ENCODE data around the gene MED14.

The MED14 gene

GRCh38 chrX:40729598-40730584 lies 5.5 kb downstream of the MED14 start:
- FAIRE-seq = no peak

- FAIRE-seq = no peak
These were observed 7.6 kb downstream of the MED14 start for GRCh38 chrX:40727581-40728252.

GRCh38 chrX:40727093-40727492 lies 8.2 kb downstream of the MED14 start:
- FAIRE-seq = no peak

GRCh38 chrX:40722930-40723329 lies 12.4 kb downstream of the MED14 start:
- FAIRE-seq = no peak

- no peak for FAIRE-seq
These were observed 13.7 kb downstream of the MED14 start for GRCh38 chrX:40721489-40722106.

- no peak for FAIRE-seq
These were observed 14.6 kb downstream of the MED14 start for GRCh38 chrX:40720792-40721191.

GRCh38 chrX:40720339-40720738 lies 15.0 kb downstream of the MED14 start:
- FAIRE-seq = no peak

- FAIRE-seq = no peak
These were observed 15.6 kb downstream of the MED14 start for GRCh38 chrX:40719731-40720130.

- FAIRE-seq = no peak
These were observed 16.1 kb downstream of the MED14 start for GRCh38 chrX:40719218-40719617.

GRCh38 chrX:40709395-40709794 lies 25.9 kb downstream of the MED14 start:
- no peak for FAIRE-seq

GRCh38 chrX:40705658-40706312 lies 29.6 kb downstream of the MED14 start:
- FAIRE-seq = no peak

- no peak for FAIRE-seq
These were observed 34.6 kb downstream of the MED14 start for GRCh38 chrX:40700640-40701342.

GRCh38 chrX:40698851-40699250 lies 36.5 kb downstream of the MED14 start:
- FAIRE-seq = no peak

- FAIRE-seq = no peak
These were observed 40.5 kb downstream of the MED14 start for GRCh38 chrX:40694802-40695201.

GRCh38 chrX:40688929-40689328 lies 46.4 kb downstream of the MED14 start:
- FAIRE-seq = no peak

GRCh38 chrX:40687169-40687568 lies 48.2 kb downstream of the MED14 start:
- FAIRE-seq = no peak

GRCh38 chrX:40685362-40685918 lies 49.9 kb downstream of the MED14 start:
- FAIRE-seq = no peak

GRCh38 chrX:40684092-40684491 lies 51.2 kb downstream of the MED14 start:
- FAIRE-seq = no peak

GRCh38 chrX:40683245-40683644 lies 52.1 kb downstream of the MED14 start:
- FAIRE-seq = no peak

- no peak for FAIRE-seq
These were observed 64.2 kb downstream of the MED14 start for GRCh38 chrX:40671126-40671525.

- FAIRE-seq = no peak
These were observed 71.3 kb downstream of the MED14 start for GRCh38 chrX:40663880-40664630.

Measured in endometrium (tissue), 2 donors.